ENCODE data around the gene IL6R.

GRCh38 chr1:154400381-154400801, 4.8 kb upstream of the IL6R start:
- TF ChIP-seq CTCF (IDR thresholded peaks at IDR 0.05; ENCODE audit: insufficient read depth, low read length) = no peak
- 0 out of 2 replicates have a peak, but pooled peaks have one; percentile 16 for TF ChIP-seq GABPA (IDR thresholded peaks at IDR 0.05; ENCODE audit: low read depth)
- peak; percentile 29; the same call in 1 of the 2 replicates for TF ChIP-seq SPI1 (IDR thresholded peaks at IDR 0.05; ENCODE audit: borderline replicate concordance, low read depth)
